Central memory CD8-positive, alpha-beta T cell (primary cell): ENCODE results near the gene IL2RG.

ENCODE experiments used
- ATAC-seq: fragments of 150-1000 bp; cut with Tn5 transposase; replicated peaks from 2 replicates; pipeline ENCODE4 v1.10.0; 2022; ENCODE audit warnings: mild to moderate bottlenecking, moderate FRiP score, moderate number of reproducible peaks; ENCODE audit not compliant: poor library complexity, severe bottlenecking; ENCODE audit errors: extremely low read depth
- DNase-seq, 2 donors: peaks; one replicate each; pipeline ENCODE4 v3.0.0; 2021; ENCODE audit warnings: low spot score in 2 of 2
- H3K27ac Mint-ChIP-seq: one replicate; pipeline ENCODE4 v1.8.0; 2022; ENCODE audit warnings: low read depth, mild to moderate bottlenecking, moderate library complexity, mixed read lengths
- H3K27me3 Mint-ChIP-seq: one replicate; pipeline ENCODE4 v1.8.0; 2022; ENCODE audit warnings: mixed read lengths
- H3K36me3 Mint-ChIP-seq: one replicate; pipeline ENCODE4 v1.8.0; 2022; ENCODE audit warnings: mild to moderate bottlenecking, moderate library complexity, mixed read lengths; ENCODE audit not compliant: insufficient read depth
- H3K4me1 Mint-ChIP-seq: one replicate; pipeline ENCODE4 v1.8.0; 2022; ENCODE audit warnings: mixed read lengths
- H3K4me3 Mint-ChIP-seq: one replicate; pipeline ENCODE4 v1.8.0; 2022; ENCODE audit warnings: mild to moderate bottlenecking, moderate library complexity, mixed read lengths
- H3K9me3 Mint-ChIP-seq: one replicate; pipeline ENCODE4 v1.8.0; 2022; ENCODE audit warnings: mixed read lengths

IL2RG gene

GRCh38 chrX:71103110-71103983, 8.0 kb downstream of the IL2RG start:
- no peaks in the 10 kb centered on the region for H3K9me3 Mint-ChIP-seq
- ATAC-seq (peak; percentile 63), DNase-seq (peak in 1 of 2 donors; percentile 50)
- H3K4me1 Mint-ChIP-seq: peaks cover 78% of the 10 kb centered on the region
- H3K36me3 Mint-ChIP-seq: peaks cover 28% of the 10 kb centered on the region
- H3K27me3 Mint-ChIP-seq: no peaks in the 10 kb centered on the region
- peak overlapping the region; percentile 82 for H3K27ac Mint-ChIP-seq
- H3K4me3 Mint-ChIP-seq: peak overlapping the region; percentile 78

- peak overlapping the region; percentile 82 for H3K27ac Mint-ChIP-seq
- no peaks in the 10 kb centered on the region for H3K27me3 Mint-ChIP-seq
- peaks cover 72% of the 10 kb centered on the region for H3K4me1 Mint-ChIP-seq
- H3K4me3 Mint-ChIP-seq: peak overlapping the region; percentile 78
- H3K9me3 Mint-ChIP-seq: no peaks in the 10 kb centered on the region
- ATAC-seq: no peak
- peaks cover 19% of the 10 kb centered on the region for H3K36me3 Mint-ChIP-seq
- DNase-seq: no peak
Measured at GRCh38 chrX:71102292-71102691, 9.1 kb downstream of the IL2RG start.

GRCh38 chrX:71100581-71101505, 10.5 kb downstream of the IL2RG start:
- Mint-ChIP-seq H3K27me3 (no peaks in the 10 kb centered on the region), H3K9me3 (no peaks in the 10 kb centered on the region), H3K36me3 (peaks cover 14% of the 10 kb centered on the region), H3K4me3 (peak overlapping the region; percentile 3), H3K27ac (peak overlapping the region; percentile 57), H3K4me1 (peaks cover 70% of the 10 kb centered on the region)
- DNase-seq (no peak), ATAC-seq (no peak)

GRCh38 chrX:71099736-71100135, 11.6 kb downstream of the IL2RG start:
- H3K4me1 Mint-ChIP-seq: peaks cover 74% of the 10 kb centered on the region
- DNase-seq: no peak
- no peak overlapping the region for H3K4me3 Mint-ChIP-seq
- no peak for ATAC-seq
- H3K9me3 Mint-ChIP-seq: no peaks in the 10 kb centered on the region
- H3K27me3 Mint-ChIP-seq: no peaks in the 10 kb centered on the region
- no peak overlapping the region for H3K27ac Mint-ChIP-seq
- peaks cover 13% of the 10 kb centered on the region for H3K36me3 Mint-ChIP-seq

GRCh38 chrX:71098951-71099506, 12.3 kb downstream of the IL2RG start:
- DNase-seq (no peak), ATAC-seq (no peak)
- Mint-ChIP-seq H3K4me1 (peaks cover 67% of the 10 kb centered on the region), H3K9me3 (no peaks in the 10 kb centered on the region), H3K36me3 (peaks cover 13% of the 10 kb centered on the region), H3K27me3 (no peaks in the 10 kb centered on the region), H3K4me3 (no peak overlapping the region), H3K27ac (no peak overlapping the region)

- Mint-ChIP-seq H3K4me3 (peak overlapping the region; percentile 47), H3K4me1 (peaks cover 60% of the 10 kb centered on the region), H3K27ac (no peak overlapping the region), H3K9me3 (no peaks in the 10 kb centered on the region), H3K27me3 (no peaks in the 10 kb centered on the region), H3K36me3 (peaks cover 13% of the 10 kb centered on the region)
- DNase-seq (peak; percentile 54 to 59), ATAC-seq (peak; percentile 31)
Measured at GRCh38 chrX:71098302-71098701, 13.1 kb downstream of the IL2RG start.

- Mint-ChIP-seq H3K9me3 (no peaks in the 10 kb centered on the region), H3K27ac (no peak overlapping the region), H3K4me3 (peak overlapping the region; percentile 89), H3K36me3 (peaks cover 12% of the 10 kb centered on the region), H3K4me1 (peaks cover 49% of the 10 kb centered on the region), H3K27me3 (no peaks in the 10 kb centered on the region)
- ATAC-seq (no peak), DNase-seq (no peak)
Measured at GRCh38 chrX:71096760-71097032, 14.7 kb downstream of the IL2RG start.

- peak overlapping the region; percentile 89 for H3K4me3 Mint-ChIP-seq
- peaks cover 43% of the 10 kb centered on the region for H3K4me1 Mint-ChIP-seq
- DNase-seq (peak in 1 of 2 donors; percentile 45), ATAC-seq (peak; percentile 57)
- peaks cover 12% of the 10 kb centered on the region for H3K36me3 Mint-ChIP-seq
- peak overlapping the region; percentile 97 for H3K27ac Mint-ChIP-seq
- no peaks in the 10 kb centered on the region for H3K9me3 Mint-ChIP-seq
- no peaks in the 10 kb centered on the region for H3K27me3 Mint-ChIP-seq
Measured at GRCh38 chrX:71095981-71096759, 15.2 kb downstream of the IL2RG start.

- Mint-ChIP-seq H3K27ac (peak within 1 kb of the TSS; percentile 97), H3K4me1 (peaks cover 41% of the 10 kb centered on the region), H3K27me3 (no peaks in the 10 kb centered on the region), H3K36me3 (peaks cover 12% of the 10 kb centered on the region), H3K9me3 (no peaks in the 10 kb centered on the region), H3K4me3 (peak within 1 kb of the TSS; percentile 89)
- ATAC-seq (peak; percentile 82), DNase-seq (peak; percentile 70 to 82)
Measured at GRCh38 chrX:71095555-71095980, 15.8 kb downstream of the IL2RG start, which contains the start of gene FOXO4. FOXO4 (plus strand) TSS chrX:71095851; CDS start chrX:71096529, 678 bp downstream.

GRCh38 chrX:71095033-71095432, 16.3 kb downstream of the IL2RG start:
- Mint-ChIP-seq H3K4me1 (peaks cover 41% of the 10 kb centered on the region), H3K27ac (peak overlapping the region; percentile 97)
- ATAC-seq: no peak

GRCh38 chrX:71091263-71091662, 20.1 kb downstream of the IL2RG start:
- ATAC-seq: no peak
- Mint-ChIP-seq H3K4me1 (peaks cover 15% of the 10 kb centered on the region), H3K4me3 (no peak overlapping the region), H3K9me3 (no peaks in the 10 kb centered on the region), H3K27me3 (no peaks in the 10 kb centered on the region), H3K27ac (no peak overlapping the region), H3K36me3 (peaks cover 7% of the 10 kb centered on the region)
- no peak for DNase-seq

More at GRCh38 chrX:71095033-71095432, 16.3 kb downstream of the IL2RG start:
- Mint-ChIP-seq H3K36me3 (peaks cover 10% of the 10 kb centered on the region), H3K9me3 (no peaks in the 10 kb centered on the region), H3K27me3 (no peaks in the 10 kb centered on the region), H3K4me3 (peak overlapping the region; percentile 89)
- DNase-seq: no peak

- DNase-seq: no peak
- Mint-ChIP-seq H3K27ac (no peak overlapping the region), H3K4me3 (no peak overlapping the region), H3K4me1 (no peaks in the 10 kb centered on the region), H3K36me3 (no peaks in the 10 kb centered on the region), H3K27me3 (no peaks in the 10 kb centered on the region), H3K9me3 (no peaks in the 10 kb centered on the region)
- no peak for ATAC-seq
Measured at GRCh38 chrX:71085900-71086299, 25.5 kb downstream of the IL2RG start.
